GM12872 (cell line): Measurements from ENCODE around the gene STX18.

Experiments
- TF ChIP-seq, protein P1 (sequence below): IDR thresholded peaks from 3 replicates; pipeline ENCODE4 v1.5.1; 2011; ENCODE audit warnings: low read depth, mild to moderate bottlenecking, low read length, moderate library complexity; ENCODE audit not compliant: insufficient read depth

STX18 gene

DNA sequence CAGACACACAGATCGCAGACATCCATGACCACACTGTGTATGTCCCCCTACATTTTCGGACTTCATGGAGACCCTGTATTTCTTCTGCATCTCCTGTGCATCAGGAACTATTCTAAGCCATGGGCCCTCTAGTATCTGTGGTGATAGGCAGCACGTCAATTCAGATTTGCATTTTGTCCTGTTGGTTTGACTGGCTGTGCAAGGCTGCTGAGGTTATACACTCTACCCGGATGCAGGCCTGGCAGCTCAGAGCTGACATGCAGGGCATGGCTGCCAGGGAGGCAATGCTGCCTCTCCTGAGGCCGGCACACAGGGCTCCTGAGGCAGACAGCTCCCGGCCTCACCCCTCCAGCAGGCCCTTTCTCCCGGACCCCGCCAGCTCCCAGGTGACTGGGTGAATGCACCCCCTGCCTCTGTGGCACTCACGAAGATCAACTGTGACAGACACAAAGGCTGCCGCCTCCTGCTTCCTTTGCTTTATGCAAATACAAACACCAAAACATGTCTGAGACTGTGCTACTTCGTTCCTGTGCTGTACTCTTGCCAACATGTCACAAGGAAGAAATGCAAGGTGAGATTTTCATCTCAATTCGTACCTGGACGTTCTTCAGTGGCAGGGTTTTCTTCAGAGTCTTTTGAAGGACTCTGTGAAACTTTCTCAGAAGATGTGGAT lies 103.9 kb downstream of the STX18 start:
- TF ChIP-seq, protein P1, sequence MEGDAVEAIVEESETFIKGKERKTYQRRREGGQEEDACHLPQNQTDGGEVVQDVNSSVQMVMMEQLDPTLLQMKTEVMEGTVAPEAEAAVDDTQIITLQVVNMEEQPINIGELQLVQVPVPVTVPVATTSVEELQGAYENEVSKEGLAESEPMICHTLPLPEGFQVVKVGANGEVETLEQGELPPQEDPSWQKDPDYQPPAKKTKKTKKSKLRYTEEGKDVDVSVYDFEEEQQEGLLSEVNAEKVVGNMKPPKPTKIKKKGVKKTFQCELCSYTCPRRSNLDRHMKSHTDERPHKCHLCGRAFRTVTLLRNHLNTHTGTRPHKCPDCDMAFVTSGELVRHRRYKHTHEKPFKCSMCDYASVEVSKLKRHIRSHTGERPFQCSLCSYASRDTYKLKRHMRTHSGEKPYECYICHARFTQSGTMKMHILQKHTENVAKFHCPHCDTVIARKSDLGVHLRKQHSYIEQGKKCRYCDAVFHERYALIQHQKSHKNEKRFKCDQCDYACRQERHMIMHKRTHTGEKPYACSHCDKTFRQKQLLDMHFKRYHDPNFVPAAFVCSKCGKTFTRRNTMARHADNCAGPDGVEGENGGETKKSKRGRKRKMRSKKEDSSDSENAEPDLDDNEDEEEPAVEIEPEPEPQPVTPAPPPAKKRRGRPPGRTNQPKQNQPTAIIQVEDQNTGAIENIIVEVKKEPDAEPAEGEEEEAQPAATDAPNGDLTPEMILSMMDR = no peak

GRCh38 chr4:4436244-4436823 lies 105.5 kb downstream of the STX18 start:
- TF ChIP-seq, protein P1 = no peak

GRCh38 chr4:4433941-4434340 lies 107.9 kb downstream of the STX18 start:
- TF ChIP-seq, protein P1 = no peak

GRCh38 chr4:4432341-4433125 lies 109.3 kb downstream of the STX18 start:
- TF ChIP-seq, protein P1 = no peak

GRCh38 chr4:4430492-4431195 lies 111.2 kb downstream of the STX18 start:
- TF ChIP-seq, protein P1 = peak; percentile 85

DNA sequence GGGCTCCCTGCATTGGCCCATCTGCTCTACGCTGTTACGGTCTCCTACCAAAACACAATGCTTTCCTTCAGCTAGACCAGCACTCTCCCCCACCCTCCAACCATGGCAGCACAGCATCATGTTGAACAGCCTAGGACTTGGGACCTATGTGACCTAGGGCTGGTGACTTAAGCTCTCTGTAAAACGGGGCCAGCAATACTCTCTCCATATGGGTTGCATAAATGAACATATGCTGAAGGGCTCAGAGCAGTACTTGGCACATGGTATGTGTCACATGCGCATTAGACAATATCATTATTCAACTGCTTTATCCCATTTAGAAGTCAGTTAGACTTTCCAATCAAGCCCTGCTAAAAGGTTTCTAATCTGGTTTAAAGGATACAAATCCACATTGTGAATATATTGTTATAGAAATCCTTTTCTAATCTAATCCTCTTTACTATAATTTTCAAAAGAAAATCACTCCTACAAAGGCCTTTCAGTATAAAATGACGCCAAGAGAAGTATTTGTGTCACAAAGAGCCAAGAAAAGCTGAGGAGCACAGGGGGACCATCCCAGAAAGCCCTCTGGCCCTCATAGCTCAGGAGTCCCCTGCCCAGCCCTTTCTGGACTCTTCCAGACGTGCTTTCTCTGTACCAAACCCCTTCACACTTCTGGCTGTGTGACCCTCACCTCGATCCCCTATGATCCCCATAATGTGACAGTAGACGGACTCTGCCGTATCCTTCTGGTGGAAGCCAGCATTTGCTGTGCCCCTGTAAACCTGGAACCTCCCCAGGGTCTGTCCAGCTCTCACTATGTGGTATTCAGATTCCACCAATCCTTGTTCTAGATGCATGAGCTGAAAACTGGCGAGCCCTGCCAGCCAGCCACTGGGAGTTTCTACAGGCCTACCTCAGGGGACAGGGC lies 112.6 kb downstream of the STX18 start:
- TF ChIP-seq, protein P1 = no peak
